Spleen (tissue), 11 donors: ENCODE results near the gene UBE2G1. TPM values are rescaled to one million over a fixed set of nuclear protein-coding genes. Genes with fewer than 3 reads are reported as not detected.

Experiments
- DNase-seq: peaks from one replicate; pipeline ENCODE4 v3.0.0-alpha.2; 2020
- H3K27ac ChIP-seq, 8 donors: fragments of 200-600 bp; sonication (generic) in 7 of 8; 1 replicate in 4 of 8; 2 replicates in 4 of 8; pipeline versions ENCODE4 v1.5.0 to v1.8.0; 2016 to 2021; ENCODE audit warnings: inconsistent platforms in 4 of 8, mild to moderate bottlenecking in 4 of 8, moderate library complexity in 1 of 8
- H3K27me3 ChIP-seq, 7 donors: fragments of 200-600 bp; sonication (generic) in 6 of 7; replicated peaks in 1 of 7; 1 replicate in 4 of 7; 2 replicates in 3 of 7; pipeline versions ENCODE4 v1.5.0 to v1.8.0; 2016 to 2021; ENCODE audit warnings: inconsistent platforms in 3 of 7, mild to moderate bottlenecking in 1 of 7
- H3K36me3 ChIP-seq, 6 donors: fragments of 200-600 bp; sonication (generic) in 5 of 6; 1 replicate in 4 of 6; 2 replicates in 2 of 6; pipeline versions ENCODE4 v1.5.0 to v1.8.0; 2016 to 2021; ENCODE audit warnings: inconsistent platforms in 2 of 6
- H3K4me1 ChIP-seq, 6 donors: fragments of 200-600 bp; sonication (generic) in 5 of 6; 1 replicate in 3 of 6; 2 replicates in 3 of 6; pipeline versions ENCODE4 v1.5.0 to v1.8.0; 2016 to 2021; ENCODE audit warnings: inconsistent platforms in 3 of 6
- H3K4me3 ChIP-seq, 8 donors: fragments of 200-600 bp; sonication (generic) in 7 of 8; 1 replicate in 4 of 8; 2 replicates in 4 of 8; pipeline versions ENCODE4 v1.5.0 to v1.8.0; 2016 to 2021; ENCODE audit warnings: inconsistent platforms in 4 of 8, mild to moderate bottlenecking in 4 of 8, moderate library complexity in 2 of 8
- H3K9me3 ChIP-seq, 8 donors: fragments of 200-600 bp; sonication (generic) in 7 of 8; 1 replicate in 4 of 8; 2 replicates in 4 of 8; pipeline versions ENCODE4 v1.5.0 to v1.8.0; 2016 to 2021; ENCODE audit warnings: inconsistent platforms in 4 of 8
- POLR2A ChIP-seq, 3 donors: fragments of 450-650 bp; IDR thresholded peaks; one replicate each; pipeline ENCODE4 v1.5.1; 2017; ENCODE audit warnings: antibody characterized with exemption in 3 of 3, mild to moderate bottlenecking in 1 of 3
- POLR2AphosphoS5 ChIP-seq, 3 donors: sonication (generic); formaldehyde crosslinking; IDR thresholded peaks; one replicate each; pipeline ENCODE4 v1.5.1; 2017; ENCODE audit warnings: antibody characterized with exemption in 3 of 3
- WGBS, 5 donors: extraction: QIAGEN DNeasy Blood & Tissue Kit in 3 of 5; methylation state at CpG; one replicate each; pipeline versions ENCODE4 v1.1.5 to v1.1.7; 2013 to 2018; 5-methylcytosine and 5-hydroxymethylcytosine counted together
- intact Hi-C: fragments of 100-400 bp; cut with DNase I; formaldehyde crosslinking; loops from one replicate; pipeline ENCODE4 v1.15.0; 2023; ENCODE audit warnings: low total_unique reads
- polyA plus RNA-seq, 3 donors: library from polyadenylated mRNA; stranded (reverse); fragments of 200-250 nt; gene quantifications; one replicate each; pipeline ENCODE4 v1.2.1, GENCODE V29; 2013
- total RNA-seq, 7 donors: library from RNA; depleted of rRNA in 3 of 7; stranded (reverse); fragments of >200 nt in 3 of 7; fragmentation: NEBNext Ultra II Directional in 4 of 7; extraction: Animal tissue kit (Norgen Biotek cat#: 25700) in 4 of 7; gene quantifications; one replicate each; pipeline versions ENCODE4 v1.1.0 to v1.2.1, GENCODE V29; 2016 to 2021
- TF ChIP-seq, protein P1 (sequence below), 11 experiments: fragments of 200-600 bp in 7 of 11; fragments of 450-650 bp in 4 of 11; sonication (generic) in 4 of 11; IDR thresholded peaks in 8 of 11; conservative IDR thresholded peaks in 3 of 11; 1 replicate in 7 of 11; 2 replicates in 4 of 11; pipeline versions ENCODE4 v1.4.0 to v1.8.0; 2016 to 2021; ENCODE audit warnings: antibody characterized with exemption in 11 of 11, inconsistent platforms in 4 of 11, mild to moderate bottlenecking in 1 of 11
- donor health status: healthy with polysubstance abuse.
- donor health status: DM: no; HTN: no; CAD: no; lungs with moderate emphysema.
- donor health status: DM: no; HTN: no; CAD: no.
- donor health status: Bipolar disorder and iron deficiency.
- donor health status: healthy.
- donor health status: DM: no; HTN: no; CAD: no.
- donor health status: DM: yes; HTN: yes; CAD: no.

Gene UBE2G1
- total and polyA plus RNA-seq, 10 donors = 10.7 to 59.7 (median 54.1) TPM

- intact Hi-C loops = no loop called here
- 49 to 70% (median 55%) methylated on average over 7 of the region's 7 CpGs for WGBS, 5 donors
- Histone ChIP-seq H3K36me3 (no peaks in the 10 kb centered on the region), H3K9me3 (no peaks in the 10 kb centered on the region), H3K4me3 (peak overlapping the region in 3 of 8 donors; percentile 13 to 37 (median 18)), H3K4me1 (peaks cover 15 to 94% (median 58%) of the 10 kb centered on the region in 6 donors), H3K27ac (peak overlapping the region in 7 of 8 donors; percentile 44 to 70 (median 60)), H3K27me3 (no peaks in the 10 kb centered on the region)
- no peak for DNase-seq
- TF ChIP-seq POLR2A (IDR thresholded peaks at IDR 0.05) (no peak), POLR2AphosphoS5 (IDR thresholded peaks at IDR 0.05) (no peak)
- TF ChIP-seq, protein P1, sequence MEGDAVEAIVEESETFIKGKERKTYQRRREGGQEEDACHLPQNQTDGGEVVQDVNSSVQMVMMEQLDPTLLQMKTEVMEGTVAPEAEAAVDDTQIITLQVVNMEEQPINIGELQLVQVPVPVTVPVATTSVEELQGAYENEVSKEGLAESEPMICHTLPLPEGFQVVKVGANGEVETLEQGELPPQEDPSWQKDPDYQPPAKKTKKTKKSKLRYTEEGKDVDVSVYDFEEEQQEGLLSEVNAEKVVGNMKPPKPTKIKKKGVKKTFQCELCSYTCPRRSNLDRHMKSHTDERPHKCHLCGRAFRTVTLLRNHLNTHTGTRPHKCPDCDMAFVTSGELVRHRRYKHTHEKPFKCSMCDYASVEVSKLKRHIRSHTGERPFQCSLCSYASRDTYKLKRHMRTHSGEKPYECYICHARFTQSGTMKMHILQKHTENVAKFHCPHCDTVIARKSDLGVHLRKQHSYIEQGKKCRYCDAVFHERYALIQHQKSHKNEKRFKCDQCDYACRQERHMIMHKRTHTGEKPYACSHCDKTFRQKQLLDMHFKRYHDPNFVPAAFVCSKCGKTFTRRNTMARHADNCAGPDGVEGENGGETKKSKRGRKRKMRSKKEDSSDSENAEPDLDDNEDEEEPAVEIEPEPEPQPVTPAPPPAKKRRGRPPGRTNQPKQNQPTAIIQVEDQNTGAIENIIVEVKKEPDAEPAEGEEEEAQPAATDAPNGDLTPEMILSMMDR (IDR thresholded peaks at IDR 0.05 in 8 of 11, conservative IDR thresholded peaks at IDR 0.05 in 3 of 11) = no peak
Observed at GRCh38 chr17:4313221-4314114, 53.0 kb downstream of the UBE2G1 start.

- no peak for DNase-seq
Observed at GRCh38 chr17:4310354-4311060, 56.0 kb downstream of the UBE2G1 start.

DNA sequence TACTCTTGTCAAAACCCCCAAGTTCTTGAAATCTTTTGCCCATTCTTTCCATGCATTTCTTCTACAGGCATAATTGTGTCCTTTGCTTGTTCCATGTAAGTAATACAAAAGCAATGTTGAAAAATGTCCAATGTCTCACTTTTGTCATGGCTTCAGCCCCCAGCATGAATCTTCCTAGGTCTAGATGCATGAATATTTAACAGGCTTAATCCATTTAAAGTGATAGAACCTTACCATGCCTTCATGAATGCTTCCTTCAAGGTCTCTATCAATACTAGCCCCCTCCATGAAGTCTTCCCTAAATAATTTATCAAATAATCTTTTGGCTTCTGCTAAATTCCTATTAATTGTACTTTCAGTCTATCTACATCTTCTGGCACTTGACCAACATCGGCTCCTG lies 56.6 kb downstream of the UBE2G1 start:
- no peaks in the 10 kb centered on the region for H3K27me3 ChIP-seq
- no peak for DNase-seq
- H3K4me3 ChIP-seq = no peak overlapping the region
- TF ChIP-seq POLR2AphosphoS5 (IDR thresholded peaks at IDR 0.05) (no peak), POLR2A (IDR thresholded peaks at IDR 0.05) (no peak)
- TF ChIP-seq, protein P1 (IDR thresholded peaks at IDR 0.05 in 8 of 11, conservative IDR thresholded peaks at IDR 0.05 in 3 of 11) = no peak
- H3K36me3 ChIP-seq = peaks cover 0 to 30% (median 11%) of the 10 kb centered on the region in 6 donors
- H3K9me3 ChIP-seq = no peaks in the 10 kb centered on the region
- H3K27ac ChIP-seq = no peak overlapping the region
- H3K4me1 ChIP-seq = peaks cover 15 to 70% (median 51%) of the 10 kb centered on the region in 6 donors
- intact Hi-C loops = no loop called here
- WGBS, 5 donors = 58 to 88% (median 81%) methylated on average over 1 of the region's 1 CpG

More at GRCh38 chr17:4310354-4311060, 56.0 kb downstream of the UBE2G1 start:
- Histone ChIP-seq H3K9me3 (no peaks in the 10 kb centered on the region), H3K36me3 (peaks cover 0 to 23% (median 11%) of the 10 kb centered on the region in 6 donors), H3K27ac (no peak overlapping the region), H3K4me3 (no peak overlapping the region), H3K4me1 (peaks cover 15 to 75% (median 53%) of the 10 kb centered on the region in 6 donors), H3K27me3 (no peaks in the 10 kb centered on the region)
- intact Hi-C loops = no loop called here
- TF ChIP-seq, protein P1 (IDR thresholded peaks at IDR 0.05 in 8 of 11, conservative IDR thresholded peaks at IDR 0.05 in 3 of 11) = no peak
- TF ChIP-seq POLR2A (IDR thresholded peaks at IDR 0.05) = no peak
- TF ChIP-seq POLR2AphosphoS5 (IDR thresholded peaks at IDR 0.05) = no peak
- 84 to 92% (median 86%) methylated on average over 6 of the region's 6 CpGs for WGBS, 5 donors
